Measurements from ENCODE around the gene FIP1L1.
"Not testable (repeated sequence)": the region's sequence is repeated elsewhere in the genome, so short reads cannot be mapped to it uniquely, and the experiment has no call there.

DNA sequence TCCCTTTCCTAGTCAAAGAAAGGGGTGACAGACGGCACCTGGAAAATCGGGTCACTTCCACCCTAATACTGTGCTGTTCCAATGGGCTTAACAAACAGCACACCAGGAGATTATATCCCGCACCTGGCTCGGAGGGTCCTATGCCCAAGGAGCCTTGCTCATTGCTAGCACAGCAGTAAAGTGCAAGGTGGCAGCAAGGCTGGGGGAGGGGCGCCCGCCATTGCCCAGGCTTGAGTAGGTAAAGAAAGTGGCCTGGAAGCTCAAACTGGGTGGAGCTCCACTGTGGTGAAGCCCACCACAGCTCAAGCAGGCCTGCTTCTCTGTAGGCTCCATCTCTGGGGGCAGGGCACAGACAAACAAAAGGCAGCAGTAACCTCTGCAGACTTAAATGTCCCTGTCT lies 89.1 kb downstream of the FIP1L1 start:
- TF ChIP-seq, protein P1, sequence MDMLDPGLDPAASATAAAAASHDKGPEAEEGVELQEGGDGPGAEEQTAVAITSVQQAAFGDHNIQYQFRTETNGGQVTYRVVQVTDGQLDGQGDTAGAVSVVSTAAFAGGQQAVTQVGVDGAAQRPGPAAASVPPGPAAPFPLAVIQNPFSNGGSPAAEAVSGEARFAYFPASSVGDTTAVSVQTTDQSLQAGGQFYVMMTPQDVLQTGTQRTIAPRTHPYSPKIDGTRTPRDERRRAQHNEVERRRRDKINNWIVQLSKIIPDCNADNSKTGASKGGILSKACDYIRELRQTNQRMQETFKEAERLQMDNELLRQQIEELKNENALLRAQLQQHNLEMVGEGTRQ (IDR thresholded peaks at IDR 0.05), result not testable (repeated sequence)
- not testable (repeated sequence) for TF ChIP-seq JUNB (IDR thresholded peaks at IDR 0.05); POLR2A (IDR thresholded peaks at IDR 0.05; ENCODE audit: low read length); KDM1A (IDR thresholded peaks at IDR 0.05; ENCODE audit: low read depth); GATA3 (IDR thresholded peaks at IDR 0.05; ENCODE audit: borderline replicate concordance); EHMT2 (IDR thresholded peaks at IDR 0.05; ENCODE audit: low read depth); MAFK (IDR thresholded peaks at IDR 0.05; ENCODE audit: partially characterized antibody); MYC (IDR thresholded peaks at IDR 0.05; ENCODE audit: borderline replicate concordance, low read length); HDAC2 (IDR thresholded peaks at IDR 0.05)
- TF ChIP-seq, protein P2, sequence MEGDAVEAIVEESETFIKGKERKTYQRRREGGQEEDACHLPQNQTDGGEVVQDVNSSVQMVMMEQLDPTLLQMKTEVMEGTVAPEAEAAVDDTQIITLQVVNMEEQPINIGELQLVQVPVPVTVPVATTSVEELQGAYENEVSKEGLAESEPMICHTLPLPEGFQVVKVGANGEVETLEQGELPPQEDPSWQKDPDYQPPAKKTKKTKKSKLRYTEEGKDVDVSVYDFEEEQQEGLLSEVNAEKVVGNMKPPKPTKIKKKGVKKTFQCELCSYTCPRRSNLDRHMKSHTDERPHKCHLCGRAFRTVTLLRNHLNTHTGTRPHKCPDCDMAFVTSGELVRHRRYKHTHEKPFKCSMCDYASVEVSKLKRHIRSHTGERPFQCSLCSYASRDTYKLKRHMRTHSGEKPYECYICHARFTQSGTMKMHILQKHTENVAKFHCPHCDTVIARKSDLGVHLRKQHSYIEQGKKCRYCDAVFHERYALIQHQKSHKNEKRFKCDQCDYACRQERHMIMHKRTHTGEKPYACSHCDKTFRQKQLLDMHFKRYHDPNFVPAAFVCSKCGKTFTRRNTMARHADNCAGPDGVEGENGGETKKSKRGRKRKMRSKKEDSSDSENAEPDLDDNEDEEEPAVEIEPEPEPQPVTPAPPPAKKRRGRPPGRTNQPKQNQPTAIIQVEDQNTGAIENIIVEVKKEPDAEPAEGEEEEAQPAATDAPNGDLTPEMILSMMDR (IDR thresholded peaks at IDR 0.05), result not testable (repeated sequence)
- TF ChIP-seq, protein P3, sequence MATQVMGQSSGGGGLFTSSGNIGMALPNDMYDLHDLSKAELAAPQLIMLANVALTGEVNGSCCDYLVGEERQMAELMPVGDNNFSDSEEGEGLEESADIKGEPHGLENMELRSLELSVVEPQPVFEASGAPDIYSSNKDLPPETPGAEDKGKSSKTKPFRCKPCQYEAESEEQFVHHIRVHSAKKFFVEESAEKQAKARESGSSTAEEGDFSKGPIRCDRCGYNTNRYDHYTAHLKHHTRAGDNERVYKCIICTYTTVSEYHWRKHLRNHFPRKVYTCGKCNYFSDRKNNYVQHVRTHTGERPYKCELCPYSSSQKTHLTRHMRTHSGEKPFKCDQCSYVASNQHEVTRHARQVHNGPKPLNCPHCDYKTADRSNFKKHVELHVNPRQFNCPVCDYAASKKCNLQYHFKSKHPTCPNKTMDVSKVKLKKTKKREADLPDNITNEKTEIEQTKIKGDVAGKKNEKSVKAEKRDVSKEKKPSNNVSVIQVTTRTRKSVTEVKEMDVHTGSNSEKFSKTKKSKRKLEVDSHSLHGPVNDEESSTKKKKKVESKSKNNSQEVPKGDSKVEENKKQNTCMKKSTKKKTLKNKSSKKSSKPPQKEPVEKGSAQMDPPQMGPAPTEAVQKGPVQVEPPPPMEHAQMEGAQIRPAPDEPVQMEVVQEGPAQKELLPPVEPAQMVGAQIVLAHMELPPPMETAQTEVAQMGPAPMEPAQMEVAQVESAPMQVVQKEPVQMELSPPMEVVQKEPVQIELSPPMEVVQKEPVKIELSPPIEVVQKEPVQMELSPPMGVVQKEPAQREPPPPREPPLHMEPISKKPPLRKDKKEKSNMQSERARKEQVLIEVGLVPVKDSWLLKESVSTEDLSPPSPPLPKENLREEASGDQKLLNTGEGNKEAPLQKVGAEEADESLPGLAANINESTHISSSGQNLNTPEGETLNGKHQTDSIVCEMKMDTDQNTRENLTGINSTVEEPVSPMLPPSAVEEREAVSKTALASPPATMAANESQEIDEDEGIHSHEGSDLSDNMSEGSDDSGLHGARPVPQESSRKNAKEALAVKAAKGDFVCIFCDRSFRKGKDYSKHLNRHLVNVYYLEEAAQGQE (IDR thresholded peaks at IDR 0.05), result not testable (repeated sequence)
- TF ChIP-seq, protein P4, sequence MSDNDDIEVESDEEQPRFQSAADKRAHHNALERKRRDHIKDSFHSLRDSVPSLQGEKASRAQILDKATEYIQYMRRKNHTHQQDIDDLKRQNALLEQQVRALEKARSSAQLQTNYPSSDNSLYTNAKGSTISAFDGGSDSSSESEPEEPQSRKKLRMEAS (IDR thresholded peaks at IDR 0.05), result not testable (repeated sequence)
